ENCODE results near the gene EEF1AKMT2.

EEF1AKMT2 gene

GRCh38 chr10:124708922-124709520 is 82.7 kb downstream of the EEF1AKMT2 start:
- in situ Hi-C loops (cut with HindIII; ENCODE audit: low pct_unique_long_range_greater_than_20kb, low sequenced_read_pairs) = no loop called here

GRCh38 chr10:124708246-124708779 is 83.4 kb downstream of the EEF1AKMT2 start:
- no peak for TF ChIP-seq JUND (IDR thresholded peaks at IDR 0.05; ENCODE audit: low read depth)
- in situ Hi-C loops (cut with HindIII; ENCODE audit: low pct_unique_long_range_greater_than_20kb, low sequenced_read_pairs) = no loop called here
- no peak for DNase-seq (ENCODE audit: low read depth in 1 of 2, low spot score in 1 of 2)

More at GRCh38 chr10:124708922-124709520, 82.7 kb downstream of the EEF1AKMT2 start:
- DNase-seq (ENCODE audit: low read depth in 1 of 2, low spot score in 1 of 2) = no peak
- no peak for TF ChIP-seq JUND (IDR thresholded peaks at IDR 0.05; ENCODE audit: low read depth)
